Amniotic epithelial cell (primary cell): Measurements from ENCODE around the gene CDC42BPB.
A peak's percentile ranks its signal among the peaks of the same experiment; 100 is the strongest.
"Not testable (repeated sequence)": the region's sequence is repeated elsewhere in the genome, so short reads cannot be mapped to it uniquely, and the experiment has no call there.

Experiments
- DNase-seq: peaks from one replicate; pipeline ENCODE4 v3.0.0-alpha.2; 2010; ENCODE audit warnings: low read depth

CDC42BPB gene

DNA sequence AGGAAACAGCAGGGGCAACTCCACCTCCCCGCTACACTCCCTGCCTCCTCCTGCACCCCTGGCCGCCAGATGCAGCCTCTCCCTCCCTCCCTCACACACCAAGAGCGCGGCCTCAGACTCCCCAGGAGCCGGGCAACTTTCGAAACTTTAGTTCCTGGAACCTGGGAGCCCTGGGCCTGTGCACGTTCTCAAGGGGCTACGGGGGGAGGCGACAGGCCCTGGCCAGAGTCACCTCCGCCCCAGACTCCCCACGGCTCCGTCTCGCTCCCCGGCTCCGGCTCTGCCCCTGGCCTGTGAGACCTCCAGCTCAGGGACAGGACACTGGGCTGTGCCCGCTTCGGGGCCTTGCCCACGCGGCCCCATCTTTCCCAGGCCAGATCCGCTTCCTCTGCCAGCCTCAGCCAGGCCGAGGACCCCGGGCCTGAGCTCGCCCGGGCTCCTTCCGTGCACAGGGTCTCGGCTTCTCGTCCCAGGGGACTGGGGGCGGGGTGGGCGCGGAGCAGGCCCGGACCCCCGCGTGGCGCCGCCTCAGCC, 129.4 kb downstream of the CDC42BPB start:
- DNase-seq: no peak

DNA sequence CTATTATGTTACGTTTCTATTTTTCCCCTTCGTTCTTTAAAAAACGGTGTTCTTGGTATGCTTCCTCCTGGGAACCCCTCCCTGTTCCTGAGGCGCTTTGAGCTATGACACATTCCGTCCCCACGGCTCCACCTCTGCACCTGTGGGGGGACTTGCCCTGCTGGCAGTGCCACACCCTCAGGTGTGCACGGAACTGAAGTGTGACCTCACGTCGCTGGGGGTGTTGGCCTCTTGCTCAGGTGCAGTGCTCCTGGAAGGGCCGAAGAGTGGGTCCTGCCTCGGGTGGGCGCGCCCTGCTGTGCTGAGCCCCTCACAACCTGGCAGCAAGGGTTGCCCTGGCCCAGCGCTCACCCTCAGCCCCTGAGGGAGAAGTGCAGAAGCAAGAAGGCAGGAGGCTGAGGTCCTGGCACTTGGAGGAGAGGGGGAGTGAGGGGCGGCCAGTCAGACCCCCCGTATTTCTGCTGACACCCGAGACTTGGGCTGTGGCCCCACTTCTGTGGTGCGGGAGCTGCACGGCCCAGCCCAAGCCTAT, 129.9 kb downstream of the CDC42BPB start:
- no peak for DNase-seq

DNA sequence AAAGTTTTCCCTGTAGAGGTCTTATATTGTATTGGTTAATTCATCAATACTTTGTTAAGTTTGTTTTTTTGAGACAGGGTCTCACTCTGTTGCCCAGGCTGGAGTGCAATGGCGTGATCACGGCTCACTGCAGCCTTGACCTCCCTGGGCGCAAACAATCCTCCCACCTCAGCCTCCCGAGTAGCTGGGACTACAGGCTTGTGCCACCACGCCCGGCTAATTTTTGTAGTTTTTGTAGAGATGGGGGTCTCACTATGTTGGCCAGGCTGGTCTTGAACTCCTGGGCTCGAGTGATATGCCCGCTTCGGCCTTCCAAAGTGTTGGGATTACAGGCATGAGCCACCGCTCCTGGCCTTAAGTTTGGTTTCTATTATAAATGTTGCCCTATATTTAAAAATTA, 130.5 kb downstream of the CDC42BPB start:
- DNase-seq: not testable (repeated sequence)

DNA sequence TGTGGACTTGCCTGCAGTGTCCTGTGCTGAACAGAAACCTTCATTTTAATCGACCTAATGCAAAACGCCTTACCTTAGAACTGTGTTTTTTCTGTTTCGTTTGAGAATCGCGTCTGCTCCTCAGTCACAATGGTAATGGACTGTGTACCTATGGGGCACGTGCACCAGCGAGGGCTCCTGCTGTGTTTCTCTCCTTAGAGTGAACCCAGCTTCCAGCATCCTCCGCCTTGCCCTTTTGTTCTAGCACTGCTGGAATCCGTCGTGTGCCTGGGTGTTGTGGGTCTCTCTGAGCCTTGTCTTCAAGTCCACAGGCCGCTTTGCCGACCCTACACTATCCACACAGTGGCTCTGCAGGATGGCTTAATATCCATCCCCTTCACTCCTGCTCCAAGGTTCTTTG, 131.2 kb downstream of the CDC42BPB start:
- DNase-seq: no peak

DNA sequence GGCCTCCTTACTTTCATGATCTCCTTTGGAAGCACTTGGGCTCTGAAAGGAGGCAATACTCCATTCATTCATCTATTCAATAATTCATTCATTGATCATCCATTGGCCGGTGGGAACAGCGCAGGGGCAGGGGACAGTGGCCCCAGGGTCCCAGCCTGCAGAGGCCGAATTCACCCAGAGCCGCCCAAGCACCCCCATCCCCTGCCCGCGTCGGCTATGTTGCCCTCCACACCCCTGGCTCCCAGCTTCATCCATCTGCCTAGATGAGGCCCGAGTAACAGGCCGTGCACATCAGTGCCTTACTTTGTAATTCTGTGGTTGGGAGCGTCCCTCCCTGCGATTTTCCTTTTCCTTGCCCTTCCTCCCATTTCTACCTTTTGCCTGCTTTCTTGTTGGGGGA, 131.7 kb downstream of the CDC42BPB start:
- no peak for DNase-seq

DNA sequence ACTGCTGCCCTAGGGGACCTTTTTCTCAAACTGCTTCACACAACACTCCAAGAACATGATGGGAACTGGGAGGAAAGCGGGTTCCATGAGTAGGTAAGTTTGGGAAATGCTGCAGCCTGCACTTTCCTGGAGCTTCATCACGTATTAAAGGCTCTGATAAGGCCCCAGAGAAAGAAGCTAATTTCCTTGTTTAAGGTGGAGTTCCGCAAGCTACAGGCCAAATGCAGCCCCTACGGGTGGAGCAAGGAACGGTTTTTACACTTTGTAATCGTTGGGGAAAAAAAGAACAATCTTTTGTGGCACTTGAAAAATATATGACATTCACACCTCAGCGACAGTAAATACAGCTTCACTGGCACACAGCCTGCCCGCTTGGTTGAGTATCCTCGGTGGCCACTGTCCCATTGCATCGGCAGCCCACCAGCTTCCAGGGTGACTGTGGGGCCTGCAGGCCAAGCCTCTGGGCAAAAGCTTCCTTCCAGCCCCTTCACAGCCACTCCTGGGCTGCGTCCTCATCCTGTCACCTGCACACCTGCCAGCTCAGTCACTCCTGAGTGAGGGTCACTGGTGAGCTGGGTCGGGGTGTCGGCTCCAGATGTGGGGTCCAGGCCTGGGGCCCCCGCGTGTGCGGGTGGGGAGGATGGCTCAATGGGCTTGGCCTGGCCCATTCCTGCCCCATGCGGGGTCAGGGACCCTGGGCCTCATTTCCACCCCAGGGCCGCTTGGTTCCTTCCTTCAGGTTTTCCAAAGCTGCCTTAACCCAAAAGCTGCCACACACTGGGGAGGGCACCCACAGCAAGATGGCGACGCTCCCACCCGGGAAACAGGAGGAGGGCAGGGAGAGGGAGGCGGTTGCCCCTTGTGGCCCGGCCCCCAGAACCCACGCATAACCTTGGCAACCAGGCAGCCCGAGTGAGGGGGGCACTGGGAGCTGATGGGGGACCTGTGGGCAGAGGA, 132.4 kb downstream of the CDC42BPB start:
- no peak for DNase-seq

DNA sequence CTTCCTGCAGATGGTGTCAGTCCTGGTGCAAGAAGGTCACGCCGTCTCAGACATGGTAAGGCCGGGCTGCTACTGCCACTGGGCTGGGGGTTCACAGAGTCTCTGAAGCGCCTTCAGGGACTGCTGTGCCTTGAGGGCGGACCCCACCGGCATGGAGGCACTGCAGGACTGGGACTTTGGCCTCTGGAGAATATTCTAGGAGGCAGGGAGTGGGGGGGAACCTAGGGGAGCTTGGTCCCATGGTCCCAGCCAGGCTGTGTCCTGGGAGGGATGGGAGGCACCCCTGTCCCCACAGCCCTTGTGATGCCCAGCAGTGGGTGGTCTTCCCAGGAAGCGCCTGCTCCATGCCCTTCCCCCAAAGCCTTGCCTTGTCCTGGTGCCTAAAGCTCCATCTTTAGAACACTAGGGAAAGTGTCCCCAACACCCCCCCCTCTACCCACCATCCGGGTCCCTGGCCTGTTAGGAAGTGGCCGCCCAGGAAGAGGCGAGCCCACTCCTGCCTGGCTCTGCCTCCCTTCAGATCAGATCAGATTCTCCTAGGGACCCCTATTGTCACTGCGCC, 133.3 kb downstream of the CDC42BPB start:
- DNase-seq: no peak

DNA sequence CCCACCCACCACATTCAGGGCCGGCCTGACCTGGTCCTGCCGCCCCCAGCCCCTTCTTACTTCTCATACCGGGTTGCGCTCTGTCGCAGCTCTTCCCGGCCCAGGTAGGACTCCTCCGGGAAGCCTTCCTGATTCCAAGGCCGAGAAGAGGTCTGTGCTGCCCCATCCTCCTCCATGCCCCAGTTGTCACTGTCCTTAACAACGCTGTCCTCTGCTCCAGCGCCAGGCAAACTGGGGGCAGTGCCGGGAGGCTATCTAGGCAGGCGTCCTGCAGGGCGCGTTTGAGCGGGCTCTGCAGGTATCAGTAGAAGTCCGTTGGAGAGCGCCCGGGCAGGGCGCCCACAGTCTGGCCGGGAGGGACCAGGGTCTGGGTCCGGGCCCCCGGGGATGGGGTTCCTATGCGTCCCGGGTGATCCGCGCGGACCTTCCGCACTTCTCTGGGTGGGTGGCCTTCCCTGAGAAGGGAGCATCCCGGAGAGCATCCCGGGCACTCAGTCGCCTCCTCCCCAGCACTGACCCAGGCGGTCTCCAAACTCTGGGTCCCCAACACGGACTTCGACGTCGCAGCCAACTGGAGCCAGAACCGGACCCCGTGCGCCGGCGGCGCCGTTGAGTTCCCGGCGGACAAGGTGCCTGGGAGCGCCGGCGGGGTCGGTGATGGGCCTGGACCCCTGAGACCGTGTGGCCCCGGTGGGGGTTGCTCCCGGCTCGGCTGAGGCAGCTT, 134.0 kb downstream of the CDC42BPB start:
- DNase-seq: no peak

DNA sequence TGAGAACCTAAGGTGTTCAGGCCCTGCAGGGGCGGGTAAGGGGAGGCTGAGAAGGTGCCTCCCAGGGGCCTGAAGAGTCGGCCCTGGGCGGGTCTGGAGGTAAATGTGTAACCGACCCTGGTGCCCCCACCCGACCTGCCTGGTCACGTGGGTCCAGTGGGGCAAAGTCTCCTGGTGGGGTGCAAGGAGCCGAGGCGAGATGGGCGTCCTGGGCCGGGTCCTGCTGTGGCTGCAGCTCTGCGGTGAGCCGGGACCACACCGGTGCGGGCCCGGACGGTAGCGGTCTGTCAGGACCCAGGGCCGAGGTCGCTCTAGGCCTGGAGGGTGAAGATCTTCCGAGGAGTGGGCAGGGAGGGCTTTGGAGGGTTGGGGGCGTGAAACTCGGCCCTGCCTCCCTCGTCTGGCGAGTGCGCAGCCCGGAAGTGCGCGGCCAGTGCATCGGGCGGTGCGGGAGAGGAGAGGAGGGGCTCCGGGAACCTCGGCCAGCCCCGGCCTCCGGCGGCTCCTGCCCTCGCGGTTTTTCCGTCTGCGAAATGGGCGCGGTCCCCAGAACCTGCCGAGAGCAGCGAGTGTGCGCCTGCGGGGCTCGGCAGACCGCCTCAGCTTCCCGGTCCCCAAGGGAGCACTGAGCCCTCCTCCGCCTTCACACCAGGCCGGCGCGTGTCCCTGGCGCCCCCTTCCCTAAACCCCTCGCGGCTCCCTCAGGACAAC, 134.7 kb downstream of the CDC42BPB start, which contains the start of gene AMN:
Gene AMN, plus strand, starts transcription at position 174 of the 711 bp plus-strand sequence. Its CDS starts 26 bp downstream, at position 200.
- DNase-seq: no peak

DNA sequence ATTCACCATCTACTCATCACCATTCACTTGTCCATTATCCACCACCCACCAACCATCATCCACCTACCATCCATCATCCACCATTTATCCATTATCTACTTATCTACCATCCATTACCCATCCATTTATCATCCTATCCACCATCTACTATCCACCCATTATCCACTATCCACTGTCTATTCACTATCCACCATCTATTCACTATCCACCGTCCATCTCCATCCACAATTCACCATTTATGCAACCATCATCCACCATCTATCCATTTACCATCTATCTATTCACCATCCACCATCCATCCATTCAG, 136.4 kb downstream of the CDC42BPB start:
- DNase-seq: no peak

DNA sequence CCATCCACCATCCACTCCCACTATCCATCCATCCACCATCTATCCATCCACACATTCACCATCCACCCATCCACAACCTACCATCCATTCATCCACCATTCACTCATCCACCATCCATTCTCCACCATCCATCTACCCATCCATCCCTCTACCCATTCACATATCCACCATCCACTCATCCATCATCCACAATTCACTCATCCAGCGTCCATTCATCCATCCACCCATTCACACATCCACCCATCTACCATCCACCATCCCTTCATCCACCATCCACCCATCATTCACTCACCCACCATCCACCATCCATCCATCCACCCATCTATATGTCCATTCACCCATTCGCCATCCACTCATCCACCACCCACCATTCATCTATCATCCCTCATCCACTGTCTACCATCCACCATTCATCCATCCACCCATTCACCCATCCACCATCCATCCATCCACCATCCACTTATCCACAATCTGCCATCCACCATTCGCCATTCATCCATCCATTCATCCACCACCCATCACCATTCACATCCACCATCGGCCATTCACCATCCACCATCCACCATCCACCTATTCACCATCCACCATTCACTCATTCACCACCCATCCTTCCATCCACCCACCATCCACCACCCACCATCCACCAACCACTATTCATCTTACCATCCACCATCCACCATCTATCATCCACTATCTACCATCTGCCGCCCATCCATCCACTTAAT, 136.9 kb downstream of the CDC42BPB start:
- no peak for DNase-seq

DNA sequence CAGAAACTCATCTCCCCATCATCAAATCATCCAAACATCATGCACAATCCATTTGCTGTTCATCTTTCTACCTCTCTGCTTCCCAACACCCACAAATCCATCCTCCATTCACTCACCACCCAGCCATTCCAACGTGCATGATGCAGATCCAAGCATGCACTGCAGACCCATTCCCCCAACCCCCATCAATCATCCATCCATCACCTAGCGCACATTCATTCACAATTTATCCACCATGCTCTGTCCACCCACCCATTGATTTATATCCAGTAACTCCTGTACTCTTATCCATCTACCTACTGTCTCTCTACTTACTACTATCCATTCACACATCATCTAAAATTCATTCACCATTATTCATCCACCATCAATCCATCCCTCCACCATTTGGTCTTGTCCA, 138.9 kb downstream of the CDC42BPB start:
- DNase-seq: no peak

DNA sequence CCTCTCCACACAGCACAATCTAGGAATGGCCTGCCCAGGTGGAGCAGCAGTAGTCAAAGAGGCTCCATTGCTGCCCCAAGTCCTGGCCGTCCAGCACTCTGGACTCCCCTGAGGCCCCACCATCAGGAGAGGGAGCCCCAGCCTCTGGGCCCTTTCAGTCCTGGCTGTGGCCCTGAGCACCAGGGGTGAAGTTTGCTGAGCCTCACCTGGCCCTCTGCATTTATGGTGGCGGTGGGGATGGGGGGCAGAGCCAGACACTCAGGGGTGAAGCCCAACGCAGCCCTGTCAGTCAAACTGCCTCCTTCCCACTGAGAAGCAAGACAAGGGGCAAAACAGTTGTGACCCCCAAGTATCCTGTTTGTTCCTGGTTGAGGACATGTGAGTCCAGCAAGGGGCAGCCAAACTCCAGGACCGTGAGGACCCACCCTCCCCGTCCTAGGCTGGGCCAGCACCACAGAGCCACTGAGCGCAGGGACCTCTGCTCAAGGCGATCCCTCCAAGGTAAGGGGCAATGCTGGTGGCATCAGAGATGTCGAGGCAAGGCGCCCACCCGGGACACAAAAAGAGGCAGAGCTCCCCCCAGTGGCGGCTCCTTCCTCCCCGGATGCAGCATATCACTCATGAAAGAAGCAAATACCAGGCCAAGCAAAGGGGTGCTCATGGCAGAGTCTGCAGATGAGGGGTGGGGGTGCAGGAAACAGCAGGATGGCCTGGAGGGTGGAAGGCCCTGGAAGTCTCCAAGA, 139.7 kb downstream of the CDC42BPB start:
- DNase-seq: peak; percentile 28

DNA sequence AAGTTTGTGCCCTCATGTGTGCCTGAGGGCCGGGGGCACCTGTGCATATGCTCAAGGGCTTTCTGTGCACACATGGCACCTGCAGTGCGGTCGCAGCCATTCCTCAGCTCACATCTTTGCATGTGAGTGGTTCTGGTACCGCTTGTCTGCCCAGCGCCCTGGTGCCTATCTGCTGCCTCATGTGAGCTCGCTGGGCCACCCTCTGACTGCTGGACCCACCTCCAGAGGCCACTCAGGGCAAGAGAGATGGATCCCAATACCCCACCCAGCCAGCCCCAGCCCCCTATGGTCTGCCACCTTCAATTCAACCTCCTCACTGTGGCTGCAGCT, 140.3 kb downstream of the CDC42BPB start:
- no peak for DNase-seq

DNA sequence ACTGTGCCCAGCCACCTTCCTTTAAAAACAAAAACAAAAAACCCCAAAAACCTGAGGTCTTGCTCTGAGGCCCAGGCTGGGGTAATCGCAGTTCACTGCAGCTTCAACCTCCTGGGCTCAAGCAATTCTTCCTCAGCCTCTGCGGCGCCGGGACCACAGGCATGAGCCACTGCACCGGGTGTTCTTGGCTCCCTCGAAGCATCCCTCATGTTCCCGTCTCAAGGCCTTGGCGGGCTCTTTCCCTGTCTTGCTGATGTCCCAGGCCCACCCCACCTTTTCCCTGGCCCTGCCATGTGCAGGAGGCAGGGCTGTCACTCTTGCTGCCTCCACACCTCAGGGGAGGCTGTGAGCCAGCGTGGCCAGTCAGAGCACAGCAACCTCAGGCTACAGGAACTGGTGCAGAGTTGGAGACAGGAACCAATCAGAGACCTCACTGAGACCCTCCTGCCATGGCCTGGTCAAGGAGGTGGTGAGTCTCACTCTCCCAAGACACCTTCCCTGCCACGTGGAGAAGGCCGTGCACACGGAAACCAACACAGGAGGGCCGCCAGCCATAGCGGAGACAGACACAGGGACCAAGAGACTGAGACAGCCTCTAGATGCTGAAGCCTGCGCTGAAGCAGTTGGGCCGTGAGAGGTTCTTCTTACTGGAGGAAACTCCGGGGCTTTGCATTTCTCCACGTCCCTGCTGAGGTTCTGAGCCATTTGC, 140.8 kb downstream of the CDC42BPB start:
- no peak for DNase-seq

DNA sequence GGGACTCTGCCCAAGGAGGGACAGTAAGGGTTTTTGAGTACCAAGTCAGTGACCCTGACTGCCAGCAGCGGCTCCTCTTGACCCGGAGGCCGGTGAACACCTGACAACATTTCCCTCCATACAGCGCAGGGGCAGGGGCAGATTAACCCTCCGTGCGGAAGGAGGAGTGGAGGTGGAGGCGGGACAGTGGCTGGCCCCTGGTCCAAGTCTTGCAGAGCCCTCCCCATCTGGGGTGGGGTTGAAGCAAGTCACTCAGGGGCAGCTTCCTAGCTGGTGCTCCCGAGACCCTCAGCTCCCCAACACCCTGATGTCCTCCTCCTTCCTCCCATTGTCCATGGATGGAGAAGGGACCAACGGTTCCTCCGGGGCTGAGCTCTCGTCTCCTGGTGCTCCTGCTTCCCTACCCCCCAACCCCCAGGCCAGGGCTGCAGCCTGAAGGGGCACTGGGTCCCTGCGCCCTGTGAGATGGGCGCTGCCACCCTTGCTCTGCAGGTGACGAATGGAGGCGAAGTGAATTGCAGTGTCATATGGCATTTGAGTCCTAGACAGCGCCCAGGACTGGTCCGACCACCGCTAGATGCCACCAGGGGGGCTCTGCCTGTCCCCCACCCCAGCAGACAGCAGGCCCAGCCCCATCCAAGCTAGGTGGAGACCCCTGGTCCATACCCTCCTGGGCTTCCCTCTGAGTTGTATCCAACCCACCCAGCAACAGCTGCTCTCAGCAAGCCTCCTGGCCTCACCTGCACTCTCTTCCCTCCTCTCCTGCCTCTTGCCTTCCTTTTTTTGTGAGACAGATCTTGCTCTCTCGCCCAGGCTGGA, 141.8 kb downstream of the CDC42BPB start:
- DNase-seq: no peak

DNA sequence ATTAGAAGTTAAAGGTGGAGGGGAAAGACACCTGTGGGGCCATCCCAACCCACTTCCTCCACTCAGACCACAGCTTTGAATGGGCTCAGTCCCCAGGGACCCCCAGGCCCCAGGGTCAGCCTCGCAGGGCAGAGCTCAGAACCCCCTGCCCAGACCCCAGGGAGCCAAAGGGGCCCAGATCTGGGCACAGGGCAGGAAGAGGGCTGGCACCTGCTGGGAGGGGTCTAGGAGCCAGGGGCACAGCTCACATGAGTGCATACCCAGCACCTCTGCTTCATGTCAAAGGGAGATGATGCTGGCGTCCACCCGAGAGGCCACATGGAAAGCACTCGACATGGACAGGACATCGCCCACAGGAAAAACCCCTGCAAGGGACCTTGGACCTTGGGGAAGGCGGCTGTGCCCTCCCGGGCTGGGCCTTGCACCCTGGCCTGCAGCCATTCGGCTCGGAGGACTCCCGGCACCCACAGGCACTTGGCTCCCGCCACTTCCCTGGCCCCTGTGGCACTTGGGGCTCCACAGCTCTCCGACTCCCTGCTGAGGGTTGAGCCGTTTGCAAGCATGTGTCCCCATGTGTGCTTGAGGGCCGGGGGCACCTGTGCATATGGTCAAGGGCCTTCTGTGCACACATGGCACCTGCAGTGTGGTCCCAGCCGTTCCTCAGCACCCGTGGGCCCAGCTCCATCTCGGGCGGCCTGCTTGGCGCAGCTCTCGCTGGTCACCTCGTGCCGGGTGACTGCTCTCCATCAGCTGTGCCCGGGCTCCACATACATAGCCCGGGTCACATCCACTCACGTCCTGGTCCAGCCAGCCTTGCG, 142.7 kb downstream of the CDC42BPB start:
- no peak for DNase-seq
